K562 (cell line): ENCODE measurements around the gene SPRED2. TPM values are rescaled to one million over a fixed set of nuclear protein-coding genes. Genes with fewer than 3 reads are reported as not detected.
A peak's percentile ranks its signal among the peaks of the same experiment; 100 is the strongest.

Experiments
- CBX5 ChIP-seq: IDR thresholded peaks from 2 replicates; pipeline ENCODE4 v1.6.1; 2014; ENCODE audit warnings: low read depth, borderline replicate concordance
- CHCHD3 ChIP-seq: fragments of 250-450 bp; sonication (Bioruptor Pico); IDR thresholded peaks from 2 replicates; pipeline ENCODE4 v2.1.2; 2022; ENCODE audit warnings: mild to moderate bottlenecking
- GTF2A2 ChIP-seq: IDR thresholded peaks from 2 replicates; pipeline ENCODE4 v1.6.1; 2016; ENCODE audit warnings: mild to moderate bottlenecking, missing genetic modification characterization, missing compliant biosample characterization
- L3MBTL2 ChIP-seq: fragments of 450-650 bp; IDR thresholded peaks from 2 replicates; pipeline ENCODE4 v1.6.1; 2016; ENCODE audit warnings: mild to moderate bottlenecking, moderate library complexity
- MBD2 ChIP-seq: sonication (generic); IDR thresholded peaks from 2 replicates; pipeline ENCODE4 v1.6.1; 2016; ENCODE audit warnings: low read depth, borderline replicate concordance
- NFATC3 ChIP-seq: fragments of 450-650 bp; IDR thresholded peaks from 2 replicates; pipeline ENCODE4 v1.6.1; 2017; ENCODE audit warnings: mild to moderate bottlenecking
- RB1 ChIP-seq: fragments of 450-650 bp; IDR thresholded peaks from 2 replicates; pipeline ENCODE4 v1.6.1; 2017; ENCODE audit warnings: low read depth, mild to moderate bottlenecking
- REST ChIP-seq, 2 experiments: fragments of 450-650 bp; formaldehyde crosslinking in 1 of 2; IDR thresholded peaks; 2 replicates each; pipeline versions ENCODE4 v1.4.0 to v1.6.1; 2014 to 2020; ENCODE audit warnings: mild to moderate bottlenecking in 2 of 2, borderline replicate concordance in 1 of 2, low read depth in 1 of 2
- SIRT6 ChIP-seq: IDR thresholded peaks from one replicate; pipeline ENCODE4 v1.6.1; 2012; ENCODE audit warnings: low read depth, mild to moderate bottlenecking, control low read depth, inconsistent platforms, low read length, moderate library complexity
- SRSF7 ChIP-seq: fragments of 200-400 bp; formaldehyde crosslinking; optimal IDR thresholded peaks from 2 replicates; pipeline ENCODE3; 2017; ENCODE audit warnings: mild to moderate bottlenecking, low read depth, low read length
- YY1 ChIP-seq, 3 experiments: IDR thresholded peaks; 2 replicates each; pipeline ENCODE4 v1.6.1; 2011; ENCODE audit warnings: low read length in 2 of 3, mild to moderate bottlenecking in 2 of 3, moderate library complexity in 2 of 3, borderline replicate concordance in 1 of 3, control low read depth in 1 of 3, low read depth in 1 of 3; ENCODE audit not compliant: insufficient read depth in 3 of 3, insufficient replicate concordance in 2 of 3, control insufficient read depth in 1 of 3, insufficient read length in 1 of 3; ENCODE audit errors: extremely low read depth in 1 of 3
- ZNF133 ChIP-seq: fragments of 250-450 bp; sonication (Bioruptor Pico); IDR thresholded peaks from 2 replicates; pipeline ENCODE4 v1.4.0; 2020; ENCODE audit warnings: mild to moderate bottlenecking
- ZNF277 ChIP-seq: fragments of 250-450 bp; sonication (Bioruptor Pico); IDR thresholded peaks from 2 replicates; pipeline ENCODE4 v1.8.0; 2022; ENCODE audit warnings: inconsistent platforms, mild to moderate bottlenecking, moderate library complexity, borderline replicate concordance
- ZNF740 ChIP-seq, 3 experiments: fragments of 200-800 bp in 1 of 3; sonication (Bioruptor generic) in 1 of 3; sonication (generic) in 1 of 3; formaldehyde crosslinking in 1 of 3; IDR thresholded peaks; 2 replicates each; pipeline versions ENCODE4 v1.6.1 to v1.8.0; 2016 to 2022; ENCODE audit warnings: mild to moderate bottlenecking in 2 of 3, missing compliant biosample characterization in 2 of 3, missing genetic modification characterization in 2 of 3, missing genetic modification reagents in 1 of 3
- polyA plus RNA-seq, 8 experiments: library from polyadenylated mRNA; depleted of rRNA in 4 of 8; stranded (reverse) in 5 of 8; unstranded in 3 of 8; fragments of >200 nt; fragmentation: Nextera tagmentation in 2 of 8; fragmentation: Illumina TruSeq in 1 of 8; extraction: Ambion mirVana in 2 of 8; extraction: Trizol in 1 of 8; gene quantifications; 2 replicates each; pipeline versions ENCODE4 v1.2.1 to v1.2.3, GENCODE V29; 2011 to 2014; ENCODE audit warnings: inconsistent platforms in 1 of 8, missing spikeins in 1 of 8
- total RNA-seq, 7 experiments: library from RNA; depleted of rRNA in 6 of 7; stranded (reverse); fragments of >200 nt in 6 of 7; fragmentation: Illumina TruSeq in 2 of 7; extraction: Trizol in 2 of 7; gene quantifications; 2 replicates each; pipeline versions ENCODE4 v1.2.1 to v1.2.3, GENCODE V29; 2011 to 2021; ENCODE audit warnings: low replicate concordance in 1 of 7

SPRED2 gene
- total and polyA plus RNA-seq, 9 of the 15 experiments (the other 6 are each of a cell fraction or from before 2014, with no cell fraction given) = 4.6 to 50.8 (median 14.1) TPM

- TF ChIP-seq ZNF133 (CRISPR knock-in tag) = no peak
- TF ChIP-seq CBX5 = 0 out of 2 replicates have a peak, but pooled peaks have one; percentile 19
- TF ChIP-seq YY1 (IDR thresholded peaks at IDR 0.05; ENCODE audit: borderline replicate concordance in 1 of 3, control insufficient read depth in 1 of 3, extremely low read depth in 1 of 3, insufficient read depth in 3 of 3, insufficient read length in 1 of 3, insufficient replicate concordance in 2 of 3, low read depth in 1 of 3, low read length in 2 of 3) = peak in 1 of 3 experiments; percentile 32
- TF ChIP-seq NFATC3 = no peak
- no peak for TF ChIP-seq RB1
- 0 out of 2 replicates have a peak, but pooled peaks have one; percentile 43 for TF ChIP-seq ZNF740 (CRISPR knock-in tag; IDR thresholded peaks at IDR 0.05)
- TF ChIP-seq ZNF740 (tag; IDR thresholded peaks at IDR 0.05) = no peak
- TF ChIP-seq REST (IDR thresholded peaks at IDR 0.05; ENCODE audit: borderline replicate concordance) = peak; percentile 70
- TF ChIP-seq REST (CRISPR knock-in tag; IDR thresholded peaks at IDR 0.05; ENCODE audit: low read depth) = no peak
- TF ChIP-seq MBD2 = no peak
- TF ChIP-seq L3MBTL2 = peak; percentile 62; the same call in 1 of the 2 replicates
- no peak for TF ChIP-seq CHCHD3 (CRISPR knock-in tag)
- TF ChIP-seq SRSF7 = no peak
- no peak for TF ChIP-seq SIRT6
- TF ChIP-seq ZNF277 (CRISPR knock-in tag) = no peak
- TF ChIP-seq GTF2A2 (tag) = no peak
Observed at GRCh38 chr2:65382776-65383357, 49.5 kb downstream of the SPRED2 start (continued).
